Medulla oblongata (tissue), 1 donor: Measurements from ENCODE around the gene FZD4.
"Not testable (repeated sequence)": the region's sequence is repeated elsewhere in the genome, so short reads cannot be mapped to it uniquely, and the experiment has no call there.

Experiments used
- DNase-seq: peaks from one replicate; pipeline ENCODE4 v3.0.0-alpha.2; 2015; ENCODE audit errors: extremely low spot score

FZD4 gene

DNA sequence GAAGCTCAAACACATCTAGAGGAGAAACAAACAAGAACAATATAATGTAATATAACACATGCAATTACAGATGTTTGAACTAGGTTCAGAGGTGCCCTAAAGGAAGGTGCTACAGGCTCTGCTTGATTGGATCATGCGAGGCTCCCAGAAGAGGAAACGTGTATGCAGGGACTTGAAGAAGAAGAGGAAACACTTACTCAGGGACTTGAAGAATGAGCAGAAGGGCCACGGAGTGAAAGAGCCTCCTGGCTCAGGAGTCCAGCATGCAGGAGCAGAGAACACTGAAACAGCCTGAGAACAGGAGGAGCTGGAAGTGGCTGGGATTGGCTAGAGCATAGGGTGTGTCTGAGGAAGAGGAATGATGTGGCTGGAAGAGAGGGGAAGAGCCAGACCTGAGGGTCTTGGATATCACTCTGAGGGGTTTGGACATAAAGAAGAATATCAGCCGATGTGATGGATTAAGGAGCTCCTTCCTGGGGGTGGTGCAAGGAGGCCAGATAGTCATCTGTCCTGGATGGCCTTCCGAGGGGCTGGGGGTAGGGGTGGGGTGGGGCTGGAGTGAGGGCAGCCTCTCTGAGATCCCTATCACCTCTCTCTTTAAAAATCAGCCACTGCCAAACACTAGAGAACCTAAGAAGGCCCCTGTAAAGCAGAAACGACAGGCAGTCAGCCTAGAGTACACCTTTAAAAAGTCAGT, 16.8 kb downstream of the FZD4 start:
- DNase-seq, result no peak

DNA sequence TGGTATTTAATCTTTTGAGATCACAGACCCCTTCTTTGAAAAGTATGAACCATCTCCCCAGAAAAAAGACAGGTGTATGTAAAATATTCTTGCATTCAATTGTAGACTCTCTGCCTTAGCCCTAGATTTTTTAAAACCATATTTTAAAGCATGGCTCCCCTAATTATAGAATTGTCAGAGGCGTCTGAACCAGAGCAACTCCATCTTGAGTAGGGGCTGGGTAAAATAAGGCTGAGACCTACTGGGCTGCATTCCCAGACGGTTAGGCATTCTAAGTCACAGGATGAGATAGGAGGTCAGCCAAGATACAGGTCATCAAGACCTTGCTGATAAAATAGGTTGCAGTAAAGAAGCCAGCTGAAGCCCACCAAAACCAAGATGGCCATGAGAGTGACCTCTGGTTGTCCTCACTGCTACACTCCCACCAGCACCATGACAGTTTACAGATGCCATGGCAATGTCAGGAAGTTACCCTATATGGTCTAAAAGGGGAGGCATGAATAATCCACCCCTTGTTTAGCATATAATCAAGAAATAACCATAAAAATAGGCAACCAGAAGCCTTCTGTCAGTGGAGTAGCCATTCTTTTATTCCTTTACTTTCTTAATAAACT, 17.9 kb downstream of the FZD4 start:
- not testable (repeated sequence) for DNase-seq

DNA sequence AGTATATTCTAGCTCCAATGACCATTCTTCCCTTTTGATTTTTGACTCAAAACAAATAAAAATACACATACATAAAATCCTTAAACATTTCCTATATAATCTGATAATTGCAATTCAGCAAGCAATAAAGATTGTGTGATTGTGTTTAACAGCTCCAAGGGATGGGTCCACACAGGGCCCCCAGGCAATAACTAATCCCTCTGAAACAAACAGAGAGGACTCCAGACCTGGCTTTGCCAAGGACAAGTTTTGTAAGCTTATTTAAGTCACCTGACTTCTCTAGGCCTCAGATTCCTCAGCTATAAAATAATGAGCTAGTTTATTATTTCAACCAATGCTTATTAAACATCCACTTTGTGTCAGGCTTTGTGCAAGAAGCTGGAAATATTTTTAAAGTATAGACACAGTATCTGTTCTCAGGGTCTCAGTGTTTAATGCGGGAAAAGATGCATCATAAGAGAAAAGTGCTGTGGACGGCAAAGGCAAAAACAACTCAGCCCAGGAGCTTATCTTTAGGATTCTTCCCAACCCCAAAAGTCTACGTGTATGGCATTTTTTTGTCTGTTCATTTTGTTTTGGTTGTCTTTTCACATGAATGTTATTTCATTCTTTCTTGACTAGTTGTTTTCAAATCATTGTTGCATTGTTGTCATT, 20.1 kb downstream of the FZD4 start:
- no peak for DNase-seq

DNA sequence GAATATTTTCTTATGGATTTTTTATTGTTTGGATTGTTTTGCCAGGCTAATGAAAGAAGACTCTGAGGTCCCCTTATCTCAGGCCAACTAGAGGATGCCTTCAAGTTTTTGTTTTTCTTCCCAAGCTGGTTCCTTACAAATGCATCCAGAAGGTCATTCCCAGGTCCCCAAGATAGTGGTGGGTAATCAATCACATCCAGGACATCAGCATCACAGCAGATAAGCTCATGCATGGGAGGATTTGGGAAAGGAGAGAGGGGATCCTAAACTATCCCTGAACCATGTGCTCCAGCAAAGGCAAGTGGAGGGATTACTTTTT, 20.7 kb downstream of the FZD4 start:
- no peak for DNase-seq

DNA sequence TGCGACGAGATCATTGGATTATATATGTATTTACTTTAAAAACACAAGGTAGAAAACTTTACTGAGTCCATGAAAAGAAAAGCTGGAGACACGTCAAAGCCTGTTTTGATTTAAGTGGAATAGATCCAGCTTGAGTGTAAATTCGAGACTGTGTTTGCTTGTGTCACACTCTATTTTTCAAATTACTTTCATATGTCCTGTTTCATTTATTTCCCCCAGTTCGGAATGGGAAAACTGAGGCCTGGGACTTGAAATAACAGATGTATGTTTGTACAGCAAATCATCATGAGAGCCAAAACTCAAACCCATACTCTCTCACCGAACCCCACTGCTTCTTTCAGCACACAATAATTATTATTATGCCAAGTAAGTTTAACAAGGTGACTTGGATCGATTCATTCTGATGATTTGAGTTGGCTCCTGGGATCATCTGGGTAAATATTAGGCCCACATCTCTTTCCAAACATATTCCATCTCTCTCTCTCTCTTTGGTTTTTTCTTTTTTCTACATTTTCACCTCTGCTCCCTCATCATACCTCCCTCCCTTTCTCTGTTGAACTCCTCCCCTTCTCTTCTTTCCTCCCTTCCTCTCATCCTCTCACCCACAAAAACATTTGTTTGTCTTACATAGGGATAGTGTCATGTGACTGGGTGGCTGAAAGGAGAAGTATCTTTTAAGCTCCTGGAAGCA, 21.2 kb downstream of the FZD4 start:
- DNase-seq, result no peak

DNA sequence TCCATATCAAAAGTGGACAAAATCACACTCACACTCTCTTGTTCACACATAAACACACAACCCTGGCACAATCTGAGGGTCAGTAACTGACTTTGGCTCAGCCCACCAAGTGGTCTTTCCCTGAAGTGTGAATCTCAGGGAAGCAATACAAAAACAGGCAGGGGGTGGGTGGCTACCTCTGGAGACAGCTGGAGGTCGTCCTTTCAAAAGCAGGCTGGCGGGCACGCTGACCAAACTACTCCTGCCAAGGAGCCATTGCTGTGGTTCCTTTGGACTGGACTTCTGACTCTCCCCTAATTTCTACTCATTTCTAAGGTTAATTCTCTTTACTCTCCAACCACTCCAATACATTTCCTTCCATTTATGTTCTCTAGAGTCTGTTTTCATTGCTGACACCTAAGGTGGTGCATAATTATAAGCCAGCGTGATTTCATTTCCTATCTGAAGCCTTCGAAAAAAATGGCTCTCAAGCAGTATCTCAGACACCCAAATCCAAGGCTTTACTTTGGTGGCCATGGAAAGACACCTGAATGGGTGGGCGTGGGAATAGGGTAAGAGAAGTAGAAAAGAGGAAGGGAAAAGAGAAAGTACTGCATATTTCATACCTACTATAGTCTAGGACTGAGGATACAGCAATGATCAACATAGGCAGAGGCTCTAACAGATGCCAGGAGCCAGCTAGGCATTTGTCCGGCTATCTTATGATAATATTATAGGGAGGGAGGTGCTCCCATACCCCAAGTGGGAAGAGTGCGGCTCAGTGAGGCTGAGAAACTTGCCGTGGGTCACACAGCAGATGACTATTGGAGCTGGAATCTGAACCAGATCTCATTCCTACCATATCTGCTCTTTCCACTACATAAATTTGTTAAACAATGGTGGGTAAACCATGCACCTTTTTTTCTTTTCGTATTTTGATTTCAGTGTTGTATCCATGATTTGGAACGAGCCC, 22.0 kb downstream of the FZD4 start:
- no peak for DNase-seq

DNA sequence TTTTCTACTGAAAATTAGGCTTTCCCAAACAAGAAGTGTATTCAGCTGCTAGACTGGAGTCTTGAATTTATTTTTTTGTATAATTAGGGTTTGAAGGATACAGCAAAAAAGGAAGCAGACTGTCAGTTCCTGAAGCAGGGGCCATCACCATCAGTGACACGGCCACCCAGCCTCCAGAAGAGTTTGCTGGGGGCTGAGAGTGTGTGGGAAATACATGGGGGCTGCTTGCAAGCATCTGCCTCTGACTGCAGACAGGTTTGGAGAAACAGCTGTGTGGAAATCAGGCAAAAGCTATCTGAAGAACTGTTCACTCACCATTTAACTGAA, 23.0 kb downstream of the FZD4 start:
- DNase-seq, result no peak

DNA sequence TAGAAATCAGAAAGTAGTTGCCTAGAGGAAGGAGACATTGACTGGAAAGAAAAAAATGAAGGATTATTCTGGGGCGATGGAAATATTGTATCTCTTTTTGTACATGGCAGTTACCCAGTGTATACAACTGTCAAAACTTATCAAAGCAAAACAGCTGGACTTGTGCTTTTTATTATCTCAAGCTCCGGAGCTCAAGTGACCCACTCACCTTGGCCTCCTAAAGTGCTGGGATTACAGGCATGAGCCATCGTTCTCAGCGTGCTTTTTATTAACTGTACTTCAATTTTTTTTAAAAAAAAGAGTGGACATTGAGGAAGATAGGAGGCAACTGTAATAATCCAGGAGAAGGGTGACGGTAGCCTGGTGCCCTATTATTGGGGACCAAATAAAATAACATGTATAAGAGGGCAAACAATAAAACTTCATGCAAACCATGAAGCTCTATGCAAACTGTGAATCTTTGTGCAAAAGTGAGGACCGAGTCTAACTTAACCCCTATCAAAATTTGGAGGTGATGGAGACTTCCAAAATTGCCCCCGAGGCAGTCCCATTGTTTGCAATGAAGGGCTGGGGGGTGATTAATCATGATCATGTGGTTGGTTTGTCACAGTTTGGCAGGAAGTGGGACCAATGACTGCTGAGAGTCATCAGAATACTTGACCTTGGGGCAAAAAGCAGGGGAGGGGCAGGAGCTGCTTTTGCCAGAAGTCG, 23.5 kb downstream of the FZD4 start:
- DNase-seq, result no peak

DNA sequence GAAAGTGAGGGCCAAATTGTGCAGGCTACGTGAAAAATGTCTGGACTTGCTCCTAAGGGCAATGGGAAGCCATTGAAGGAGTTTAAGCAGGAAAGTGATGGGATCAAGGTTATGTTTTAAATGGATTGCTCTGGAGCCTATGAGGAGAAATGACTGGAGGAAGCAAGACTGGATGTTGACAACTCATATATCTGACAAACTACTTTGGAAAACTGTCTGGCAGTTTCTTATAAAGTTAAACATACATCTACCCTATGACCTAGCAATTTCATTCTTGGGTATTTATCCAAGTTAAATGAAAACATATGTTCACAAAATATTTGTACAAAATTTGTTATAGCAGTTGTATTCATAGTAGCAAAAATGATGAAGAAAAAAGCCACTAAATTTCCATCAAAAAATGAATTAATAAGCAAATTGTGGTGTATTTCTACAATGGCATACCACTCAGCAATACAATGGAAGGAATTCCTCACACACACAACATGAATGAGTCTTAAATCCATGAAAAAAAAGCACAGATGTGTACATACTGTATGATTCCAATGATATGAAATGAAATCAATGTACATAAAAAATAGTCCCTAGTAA, 24.1 kb downstream of the FZD4 start:
- no peak for DNase-seq

DNA sequence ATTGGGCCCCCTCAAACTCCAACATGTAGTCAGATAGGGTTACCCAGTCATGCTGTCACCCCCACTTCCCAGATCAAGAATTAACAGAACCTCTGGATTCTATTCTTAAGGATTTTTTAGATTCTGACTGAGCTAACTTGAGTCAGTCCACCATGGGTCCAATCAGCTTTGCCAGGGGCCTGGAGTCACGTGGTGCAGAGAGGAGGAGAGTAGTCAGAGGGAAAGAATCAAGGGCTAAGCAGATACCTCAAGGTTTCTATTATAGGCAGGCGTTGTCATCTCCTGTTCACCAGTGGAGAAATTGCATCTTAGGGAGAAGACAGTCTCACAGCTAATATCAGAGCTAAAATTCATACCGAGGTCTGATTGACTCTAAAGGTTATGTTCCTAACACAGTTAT, 28.2 kb downstream of the FZD4 start:
- DNase-seq, result no peak

DNA sequence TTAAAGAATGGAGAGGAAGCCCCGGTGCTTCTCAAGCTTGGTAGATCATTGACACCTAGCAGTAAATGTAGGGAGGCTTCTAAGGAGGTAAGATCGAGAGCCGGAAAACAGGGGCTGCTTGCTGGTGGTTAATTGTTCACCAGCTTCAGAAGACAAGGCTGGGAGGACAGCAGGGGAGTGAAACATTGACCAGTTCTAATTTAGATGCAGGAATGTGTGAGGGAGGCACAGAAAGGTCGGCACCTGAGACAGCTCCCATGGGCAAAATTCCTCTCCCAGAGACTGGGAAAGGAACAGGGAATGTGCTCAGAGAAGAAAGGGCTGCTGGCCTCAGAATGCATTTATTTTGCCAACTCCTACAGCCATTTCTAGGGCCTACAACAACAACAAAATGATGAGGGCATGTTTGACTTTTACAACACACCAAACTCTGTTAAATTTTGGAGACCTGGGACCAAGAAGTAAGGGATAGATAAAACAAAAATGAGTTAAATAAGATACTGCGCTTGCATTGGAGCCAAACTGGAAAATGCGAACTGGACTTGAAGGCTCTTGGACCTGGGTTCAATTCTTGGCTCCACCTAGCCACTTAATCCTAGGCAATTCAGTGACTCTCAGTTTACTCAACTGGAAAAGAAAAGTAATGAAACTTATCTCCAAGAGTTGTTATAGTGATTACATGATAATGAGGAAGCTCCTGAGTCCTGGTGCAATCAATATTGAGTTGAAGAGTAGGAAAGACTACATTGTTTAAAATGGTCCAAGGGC, 31.0 kb downstream of the FZD4 start:
- DNase-seq, result no peak

DNA sequence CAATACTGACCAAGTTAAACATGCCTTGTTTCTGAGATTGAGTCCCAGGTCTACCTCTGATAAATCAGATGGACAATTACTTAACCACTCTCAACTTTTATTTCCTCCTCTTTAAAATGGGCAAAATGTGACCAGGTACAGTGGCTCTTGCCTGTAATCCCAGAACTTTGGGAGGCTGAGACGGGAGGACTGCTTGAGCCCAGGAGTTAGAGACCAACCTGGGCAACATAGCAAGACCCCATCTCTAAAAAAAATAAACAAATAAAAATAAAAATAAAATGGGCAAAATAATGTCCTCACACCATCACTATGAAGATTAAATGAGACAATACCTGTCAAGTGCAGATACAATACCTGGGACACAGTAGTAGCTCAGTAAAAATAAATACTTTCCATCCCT, 33.0 kb downstream of the FZD4 start:
- no peak for DNase-seq

DNA sequence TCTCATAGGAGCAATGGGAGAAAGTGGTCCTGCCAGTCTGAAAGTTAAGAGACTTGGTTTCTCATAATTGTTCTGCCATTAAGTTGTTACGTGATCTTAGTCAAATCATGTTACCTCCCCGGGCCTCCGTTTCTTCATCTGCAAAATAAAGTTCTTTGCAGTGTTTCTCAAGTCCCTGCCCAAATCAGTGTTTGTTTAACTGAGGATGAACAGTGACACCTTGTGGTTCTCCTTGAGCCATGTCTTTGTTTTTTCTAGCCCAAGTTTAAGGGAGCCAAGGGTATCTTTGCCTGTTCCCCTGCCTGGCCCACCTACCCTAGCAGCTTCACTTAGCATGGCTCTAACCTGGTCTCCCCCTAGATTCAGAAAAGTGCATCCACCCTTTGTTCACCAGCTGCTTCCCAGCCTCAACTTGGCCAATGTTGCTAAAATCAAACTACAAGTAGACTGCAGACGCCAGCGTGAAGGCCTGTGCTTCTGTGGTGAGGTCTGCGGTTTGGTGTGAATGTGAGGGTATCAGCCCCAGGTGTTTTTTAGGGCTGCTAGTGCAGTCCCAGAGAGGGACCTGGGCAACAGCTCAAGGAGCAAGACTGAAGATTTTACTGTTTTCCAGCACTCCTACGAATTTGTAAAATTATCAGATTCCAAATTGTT, 35.5 kb downstream of the FZD4 start:
- DNase-seq, result peak; percentile 63

DNA sequence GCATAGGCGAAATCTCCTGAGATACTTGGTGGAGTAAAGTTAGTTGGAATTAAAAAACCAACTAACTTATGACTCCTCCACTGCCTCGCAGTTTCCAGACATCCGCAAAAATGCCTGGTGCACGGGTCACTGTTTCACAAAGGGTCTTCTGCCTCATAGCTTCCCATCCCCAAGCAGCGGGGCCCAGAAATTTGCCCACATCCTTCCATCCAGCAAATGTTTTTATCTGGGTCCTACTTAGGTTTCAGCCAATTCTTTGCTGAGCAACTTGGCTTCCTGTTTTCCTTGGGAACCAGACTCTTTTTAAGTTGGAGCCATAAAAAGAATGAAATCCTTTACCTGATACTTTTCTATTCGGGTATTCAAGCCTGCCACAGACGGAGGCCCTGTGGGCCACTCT, 36.2 kb downstream of the FZD4 start:
- DNase-seq, result no peak

DNA sequence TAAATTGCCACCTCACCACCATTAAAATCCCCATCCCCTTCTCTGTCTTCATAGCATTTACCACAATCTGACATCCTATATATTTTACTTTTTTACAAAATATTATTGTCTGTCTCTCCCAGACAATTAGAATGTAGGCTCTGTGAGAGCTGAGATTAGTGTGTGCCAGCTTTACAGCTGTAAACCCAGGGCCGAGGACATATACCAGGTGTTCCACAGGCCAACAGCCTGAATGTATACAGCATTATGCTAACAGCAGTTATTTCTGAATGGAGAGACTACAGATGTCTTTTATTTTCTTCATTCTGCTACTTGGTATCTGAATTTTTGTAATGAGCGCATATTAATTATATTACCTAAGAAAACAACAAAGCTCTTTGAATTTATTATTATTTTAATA, 36.7 kb downstream of the FZD4 start:
- no peak for DNase-seq

DNA sequence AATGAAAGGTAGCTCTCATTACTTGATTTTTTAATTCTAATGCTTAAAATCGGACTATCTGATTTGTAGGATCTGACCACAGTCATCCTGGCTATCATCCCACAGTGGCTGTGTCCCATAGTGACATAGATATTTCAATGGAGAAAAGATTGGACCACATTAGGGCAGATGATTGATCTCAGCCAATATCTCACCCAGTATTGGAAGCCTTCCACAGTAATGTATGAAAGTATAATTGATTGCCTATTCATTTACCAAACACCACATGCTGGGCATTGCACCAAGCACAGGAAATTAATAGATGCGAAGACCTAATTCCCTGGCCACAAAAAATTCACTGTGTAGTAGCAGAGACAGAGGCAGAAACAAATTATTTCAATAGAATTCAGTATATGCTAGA, 37.6 kb downstream of the FZD4 start:
- no peak for DNase-seq

DNA sequence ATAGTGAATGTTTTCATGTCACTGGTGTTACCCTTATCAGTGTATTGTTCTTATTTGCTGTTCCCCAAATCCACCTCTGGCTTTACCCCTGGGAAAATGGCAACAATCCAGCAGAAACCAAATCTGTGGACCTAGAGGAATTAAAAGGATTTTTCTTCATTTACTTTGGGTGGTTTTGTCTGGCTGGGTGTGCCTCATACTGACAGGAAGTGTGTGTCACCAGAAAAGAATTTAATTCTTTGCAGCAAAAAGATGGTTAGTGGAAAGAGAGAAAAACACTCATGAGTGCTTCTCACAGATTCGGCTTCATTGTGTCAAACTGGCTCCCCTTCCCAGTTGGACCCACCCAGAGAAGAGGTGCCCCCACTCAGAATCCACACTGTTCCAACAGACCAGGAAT, 38.9 kb downstream of the FZD4 start:
- no peak for DNase-seq

DNA sequence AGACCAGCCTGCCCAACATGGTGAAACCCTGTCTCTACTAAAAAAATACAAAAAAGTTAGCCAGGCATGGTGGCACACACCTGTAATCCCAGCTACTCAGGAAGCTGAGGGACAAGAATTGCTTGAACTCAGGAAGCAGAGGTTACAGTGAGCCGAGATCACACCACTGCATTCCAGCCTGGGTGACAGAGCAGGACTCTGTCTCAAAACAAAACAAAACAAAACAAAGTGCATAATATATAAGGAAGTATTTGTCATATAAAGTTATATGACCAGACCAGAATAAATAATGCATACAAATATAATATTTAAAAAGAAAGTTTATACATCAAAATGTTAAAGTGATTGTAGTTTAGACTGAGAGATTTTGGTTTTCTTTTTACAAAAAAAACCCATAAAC, 39.3 kb downstream of the FZD4 start:
- DNase-seq, result not testable (repeated sequence)

DNA sequence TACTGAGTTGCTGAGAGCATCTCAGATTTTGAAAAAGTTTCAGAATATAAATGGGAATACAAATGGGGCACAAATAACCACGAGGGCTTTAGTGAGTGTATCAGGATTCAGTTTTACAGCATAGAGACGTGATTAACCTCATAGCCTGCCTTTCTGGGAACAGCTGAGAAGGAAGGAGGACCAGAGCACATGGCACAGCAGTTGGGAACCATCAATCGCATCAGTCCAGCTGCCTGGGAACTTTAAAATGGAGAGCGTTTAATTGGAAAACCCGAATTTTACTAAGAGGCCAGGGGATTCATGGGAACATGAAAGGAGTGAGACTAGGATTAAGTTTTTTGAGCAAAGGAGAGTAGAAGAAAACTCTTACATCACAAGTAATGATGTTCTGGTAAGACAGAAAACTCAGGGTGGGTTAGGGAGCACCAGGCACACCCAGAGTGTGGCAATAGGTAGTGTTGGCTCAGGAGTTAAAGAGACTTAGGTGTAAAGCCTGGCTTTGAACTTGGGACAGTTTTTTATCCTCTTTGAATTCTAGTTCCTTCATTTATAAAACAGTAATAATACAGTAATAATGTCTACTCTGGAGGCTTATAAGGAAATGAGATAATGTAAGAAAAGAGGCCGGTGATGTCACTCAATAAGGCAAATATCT, 40.2 kb downstream of the FZD4 start:
- DNase-seq, result no peak
